HepG2 (cell line): Measurements from ENCODE around the gene TMTC1.

Experiments used
- NR2C2 ChIP-seq: sonication (generic); formaldehyde crosslinking; IDR thresholded peaks from 2 replicates; pipeline ENCODE4 v1.4.0; 2020; ENCODE audit warnings: missing genetic modification reagents, mild to moderate bottlenecking, moderate library complexity, borderline replicate concordance
- TMF1 ChIP-seq: sonication (generic); formaldehyde crosslinking; IDR thresholded peaks from 2 replicates; pipeline ENCODE4 v1.8.1; 2022; ENCODE audit warnings: low read depth, missing genetic modification reagents
- UBTF ChIP-seq: sonication (generic); formaldehyde crosslinking; IDR thresholded peaks from 2 replicates; pipeline ENCODE4 v1.4.0; 2020; ENCODE audit warnings: mild to moderate bottlenecking, missing genetic modification reagents
- YY1 ChIP-seq: IDR thresholded peaks from 2 replicates; pipeline ENCODE4 v1.6.1; 2011; ENCODE audit warnings: low read length, low read depth, moderate library complexity, mild to moderate bottlenecking; ENCODE audit not compliant: insufficient read depth, insufficient replicate concordance
- ZNF234 ChIP-seq: sonication (generic); formaldehyde crosslinking; conservative IDR thresholded peaks from 2 replicates; pipeline ENCODE4 v1.5.1; 2020; ENCODE audit warnings: mild to moderate bottlenecking, missing genetic modification reagents
- ZNF513 ChIP-seq: sonication (generic); formaldehyde crosslinking; conservative IDR thresholded peaks from 2 replicates; pipeline ENCODE4 v1.5.0; 2020; ENCODE audit warnings: missing genetic modification reagents
- ZNF691 ChIP-seq: sonication (generic); formaldehyde crosslinking; IDR thresholded peaks from 2 replicates; pipeline ENCODE4 v1.4.0; 2020; ENCODE audit warnings: missing genetic modification reagents, low read depth, mild to moderate bottlenecking, borderline replicate concordance
- TF ChIP-seq, protein P1 (sequence below), 2 experiments: IDR thresholded peaks; 2 replicates each; pipeline ENCODE4 v1.6.1; 2011 to 2012; ENCODE audit warnings: low read length in 2 of 2, borderline replicate concordance in 1 of 2, low read depth in 1 of 2, mild to moderate bottlenecking in 1 of 2, moderate library complexity in 1 of 2
- TF ChIP-seq, protein P2 (sequence below): sonication (generic); formaldehyde crosslinking; IDR thresholded peaks from 2 replicates; pipeline ENCODE4 v1.8.1; 2023; ENCODE audit warnings: mild to moderate bottlenecking, moderate library complexity, missing genetic modification reagents
- TF ChIP-seq, protein P3 (sequence below): sonication (generic); formaldehyde crosslinking; IDR thresholded peaks from 2 replicates; pipeline ENCODE4 v1.4.0; 2020; ENCODE audit warnings: missing genetic modification reagents

GRCh38 chr12:29616664-29617406 is 166.9 kb downstream of the TMTC1 start:
- TF ChIP-seq UBTF (CRISPR knock-in tag) = no peak
- no peak for TF ChIP-seq ZNF513 (CRISPR knock-in tag)
- no peak for TF ChIP-seq ZNF234 (CRISPR knock-in tag)
- TF ChIP-seq, protein P1, sequence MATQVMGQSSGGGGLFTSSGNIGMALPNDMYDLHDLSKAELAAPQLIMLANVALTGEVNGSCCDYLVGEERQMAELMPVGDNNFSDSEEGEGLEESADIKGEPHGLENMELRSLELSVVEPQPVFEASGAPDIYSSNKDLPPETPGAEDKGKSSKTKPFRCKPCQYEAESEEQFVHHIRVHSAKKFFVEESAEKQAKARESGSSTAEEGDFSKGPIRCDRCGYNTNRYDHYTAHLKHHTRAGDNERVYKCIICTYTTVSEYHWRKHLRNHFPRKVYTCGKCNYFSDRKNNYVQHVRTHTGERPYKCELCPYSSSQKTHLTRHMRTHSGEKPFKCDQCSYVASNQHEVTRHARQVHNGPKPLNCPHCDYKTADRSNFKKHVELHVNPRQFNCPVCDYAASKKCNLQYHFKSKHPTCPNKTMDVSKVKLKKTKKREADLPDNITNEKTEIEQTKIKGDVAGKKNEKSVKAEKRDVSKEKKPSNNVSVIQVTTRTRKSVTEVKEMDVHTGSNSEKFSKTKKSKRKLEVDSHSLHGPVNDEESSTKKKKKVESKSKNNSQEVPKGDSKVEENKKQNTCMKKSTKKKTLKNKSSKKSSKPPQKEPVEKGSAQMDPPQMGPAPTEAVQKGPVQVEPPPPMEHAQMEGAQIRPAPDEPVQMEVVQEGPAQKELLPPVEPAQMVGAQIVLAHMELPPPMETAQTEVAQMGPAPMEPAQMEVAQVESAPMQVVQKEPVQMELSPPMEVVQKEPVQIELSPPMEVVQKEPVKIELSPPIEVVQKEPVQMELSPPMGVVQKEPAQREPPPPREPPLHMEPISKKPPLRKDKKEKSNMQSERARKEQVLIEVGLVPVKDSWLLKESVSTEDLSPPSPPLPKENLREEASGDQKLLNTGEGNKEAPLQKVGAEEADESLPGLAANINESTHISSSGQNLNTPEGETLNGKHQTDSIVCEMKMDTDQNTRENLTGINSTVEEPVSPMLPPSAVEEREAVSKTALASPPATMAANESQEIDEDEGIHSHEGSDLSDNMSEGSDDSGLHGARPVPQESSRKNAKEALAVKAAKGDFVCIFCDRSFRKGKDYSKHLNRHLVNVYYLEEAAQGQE (IDR thresholded peaks at IDR 0.05; ENCODE audit: borderline replicate concordance in 1 of 2, low read depth in 1 of 2, low read length in 2 of 2) = no peak
- no peak for TF ChIP-seq TMF1
- TF ChIP-seq NR2C2 (CRISPR knock-in tag) = no peak
- no peak for TF ChIP-seq YY1
- TF ChIP-seq, protein P2, sequence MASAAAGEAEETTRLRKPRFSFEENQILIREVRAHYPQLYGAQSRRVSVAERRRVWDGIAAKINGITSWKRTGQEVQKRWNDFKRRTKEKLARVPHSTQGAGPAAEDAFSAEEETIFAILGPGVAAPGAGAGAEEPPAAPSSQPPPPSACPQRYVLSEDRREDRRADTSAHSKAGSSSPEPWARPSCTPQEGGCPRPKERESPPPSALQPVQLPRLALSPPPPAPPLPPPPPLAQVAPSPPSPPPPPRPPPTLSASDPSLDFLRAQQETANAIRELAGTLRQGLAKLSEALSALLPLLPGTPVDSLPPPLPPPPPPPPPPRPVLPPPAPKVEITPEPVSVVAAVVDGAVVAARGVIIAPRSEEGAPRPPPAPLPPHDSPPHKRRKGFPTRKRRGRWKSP (CRISPR knock-in tag) = no peak
- TF ChIP-seq ZNF691 (CRISPR knock-in tag) = no peak
- TF ChIP-seq, protein P3, sequence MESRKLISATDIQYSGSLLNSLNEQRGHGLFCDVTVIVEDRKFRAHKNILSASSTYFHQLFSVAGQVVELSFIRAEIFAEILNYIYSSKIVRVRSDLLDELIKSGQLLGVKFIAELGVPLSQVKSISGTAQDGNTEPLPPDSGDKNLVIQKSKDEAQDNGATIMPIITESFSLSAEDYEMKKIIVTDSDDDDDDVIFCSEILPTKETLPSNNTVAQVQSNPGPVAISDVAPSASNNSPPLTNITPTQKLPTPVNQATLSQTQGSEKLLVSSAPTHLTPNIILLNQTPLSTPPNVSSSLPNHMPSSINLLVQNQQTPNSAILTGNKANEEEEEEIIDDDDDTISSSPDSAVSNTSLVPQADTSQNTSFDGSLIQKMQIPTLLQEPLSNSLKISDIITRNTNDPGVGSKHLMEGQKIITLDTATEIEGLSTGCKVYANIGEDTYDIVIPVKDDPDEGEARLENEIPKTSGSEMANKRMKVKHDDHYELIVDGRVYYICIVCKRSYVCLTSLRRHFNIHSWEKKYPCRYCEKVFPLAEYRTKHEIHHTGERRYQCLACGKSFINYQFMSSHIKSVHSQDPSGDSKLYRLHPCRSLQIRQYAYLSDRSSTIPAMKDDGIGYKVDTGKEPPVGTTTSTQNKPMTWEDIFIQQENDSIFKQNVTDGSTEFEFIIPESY (CRISPR knock-in tag) = no peak
